ENCODE measurements around the gene BANF2.

DNA sequence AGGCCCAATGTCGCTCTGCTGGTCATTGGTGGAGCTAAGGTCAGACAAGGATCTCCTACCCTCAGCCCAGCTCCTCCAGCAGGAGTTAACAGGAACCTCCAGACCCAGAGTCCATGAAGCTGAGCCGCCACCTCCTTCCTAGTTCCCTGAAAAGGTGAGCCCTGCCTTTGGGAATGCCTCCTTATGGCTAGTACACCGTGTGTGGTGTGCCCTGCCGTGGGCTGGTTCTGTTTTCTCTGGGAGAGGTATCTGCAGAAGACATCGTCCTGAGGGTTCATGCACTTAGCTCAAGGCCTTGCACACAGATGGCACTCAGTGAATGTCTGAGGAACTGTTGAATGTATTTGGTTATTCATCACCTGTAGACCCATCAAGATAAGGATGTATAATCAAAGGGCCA, 15.3 kb downstream of the BANF2 start:
- TF ChIP-seq EZH2 (IDR thresholded peaks at IDR 0.05; ENCODE audit: borderline replicate concordance, low read length), result no peak
- TF ChIP-seq, protein P1, sequence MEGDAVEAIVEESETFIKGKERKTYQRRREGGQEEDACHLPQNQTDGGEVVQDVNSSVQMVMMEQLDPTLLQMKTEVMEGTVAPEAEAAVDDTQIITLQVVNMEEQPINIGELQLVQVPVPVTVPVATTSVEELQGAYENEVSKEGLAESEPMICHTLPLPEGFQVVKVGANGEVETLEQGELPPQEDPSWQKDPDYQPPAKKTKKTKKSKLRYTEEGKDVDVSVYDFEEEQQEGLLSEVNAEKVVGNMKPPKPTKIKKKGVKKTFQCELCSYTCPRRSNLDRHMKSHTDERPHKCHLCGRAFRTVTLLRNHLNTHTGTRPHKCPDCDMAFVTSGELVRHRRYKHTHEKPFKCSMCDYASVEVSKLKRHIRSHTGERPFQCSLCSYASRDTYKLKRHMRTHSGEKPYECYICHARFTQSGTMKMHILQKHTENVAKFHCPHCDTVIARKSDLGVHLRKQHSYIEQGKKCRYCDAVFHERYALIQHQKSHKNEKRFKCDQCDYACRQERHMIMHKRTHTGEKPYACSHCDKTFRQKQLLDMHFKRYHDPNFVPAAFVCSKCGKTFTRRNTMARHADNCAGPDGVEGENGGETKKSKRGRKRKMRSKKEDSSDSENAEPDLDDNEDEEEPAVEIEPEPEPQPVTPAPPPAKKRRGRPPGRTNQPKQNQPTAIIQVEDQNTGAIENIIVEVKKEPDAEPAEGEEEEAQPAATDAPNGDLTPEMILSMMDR (conservative IDR thresholded peaks at IDR 0.05 in 1 of 2, IDR thresholded peaks at IDR 0.05 in 1 of 2; ENCODE audit: extremely low read depth in 1 of 2, insufficient read depth in 1 of 2, low read depth in 1 of 2, low read length in 2 of 2), result no peak

Data from mammary epithelial cell (primary cell).